SK-N-SH (cell line): ENCODE data around the gene PTPRG.

Experiments used
- CTCF ChIP-seq: fragments of 200-600 bp; sonication (generic); IDR thresholded peaks from 2 replicates; pipeline ENCODE4 v1.6.1; 2017; ENCODE audit warnings: antibody characterized with exemption, mild to moderate bottlenecking, moderate library complexity
- EP300 ChIP-seq, 2 experiments: IDR thresholded peaks; 2 replicates each; pipeline versions ENCODE4 v1.4.0 to v1.6.1; 2012; ENCODE audit warnings: borderline replicate concordance in 1 of 2, low read depth in 1 of 2, low read length in 1 of 2
- MXI1 ChIP-seq: IDR thresholded peaks from 2 replicates; pipeline ENCODE4 v1.6.1; 2012; ENCODE audit warnings: mild to moderate bottlenecking, low read depth, low read length, improper control_type of control experiment

GRCh38 chr3:62015111-62015510, 453.7 kb downstream of the PTPRG start:
- TF ChIP-seq EP300 (IDR thresholded peaks at IDR 0.05; ENCODE audit: borderline replicate concordance in 1 of 2, low read depth in 1 of 2, low read length in 1 of 2) (no peak), MXI1 (no peak), CTCF (no peak)
